Brain microvascular endothelial cell (primary cell): ENCODE measurements around the gene PRR16.

Source experiments
- DNase-seq: peaks from one replicate; pipeline ENCODE4 v3.0.0-alpha.2; 2020
- H3K27ac ChIP-seq: fragments of 250-450 bp; sonication (Bioruptor Pico); 2 replicates; pipeline ENCODE4 v1.5.1; 2020; ENCODE audit warnings: mild to moderate bottlenecking, moderate library complexity
- H3K27me3 ChIP-seq: fragments of 250-450 bp; sonication (Bioruptor Pico); replicated peaks from 2 replicates; pipeline ENCODE4 v1.5.1; 2020; ENCODE audit warnings: mild to moderate bottlenecking
- H3K36me3 ChIP-seq: fragments of 250-450 bp; sonication (Bioruptor Pico); replicated peaks from 2 replicates; pipeline ENCODE4 v1.5.1; 2020; ENCODE audit warnings: mild to moderate bottlenecking
- H3K4me3 ChIP-seq: 2 replicates; pipeline ENCODE4 v1.5.1; 2011; ENCODE audit warnings: low read depth, mild to moderate bottlenecking, control low read depth, low read length, moderate library complexity
- CTCF ChIP-seq: IDR thresholded peaks from 2 replicates; pipeline ENCODE4 v1.5.1; 2011; ENCODE audit warnings: low read depth, mild to moderate bottlenecking, moderate library complexity, low read length, control low read depth, inconsistent platforms; ENCODE audit errors: missing control alignments
- in situ Hi-C: cut with HindIII; loops from 2 replicates; pipeline ENCODE4 v1.10.0; 2017; ENCODE audit warnings: low sequenced_read_pairs, low pct_ligation_motif_present

Gene PRR16

GRCh38 chr5:120555345-120555744 lies 91.2 kb downstream of the PRR16 start:
- no peak for TF ChIP-seq CTCF
- in situ Hi-C loops = no loop called here
- no peak for DNase-seq
- Histone ChIP-seq H3K36me3 (no peaks in the 10 kb centered on the region), H3K27ac (no peak overlapping the region), H3K4me3 (no peak overlapping the region), H3K27me3 (no peaks in the 10 kb centered on the region)

- Histone ChIP-seq H3K27me3 (no peaks in the 10 kb centered on the region), H3K4me3 (no peak overlapping the region), H3K36me3 (no peaks in the 10 kb centered on the region), H3K27ac (no peak overlapping the region)
- TF ChIP-seq CTCF = no peak
- no peak for DNase-seq
- in situ Hi-C loops = no loop called here
Observed at GRCh38 chr5:120564013-120564412, 99.9 kb downstream of the PRR16 start.

- no peak overlapping the region for H3K27ac ChIP-seq
- H3K36me3 ChIP-seq = no peaks in the 10 kb centered on the region
- no peak for TF ChIP-seq CTCF
- DNase-seq = no peak
- H3K4me3 ChIP-seq = no peak overlapping the region
- H3K27me3 ChIP-seq = no peaks in the 10 kb centered on the region
- in situ Hi-C loops = no loop called here
Observed at GRCh38 chr5:120567066-120567465, 103.0 kb downstream of the PRR16 start.

- no peak for DNase-seq
- H3K4me3 ChIP-seq = no peak overlapping the region
- no peak overlapping the region for H3K27ac ChIP-seq
- no peaks in the 10 kb centered on the region for H3K36me3 ChIP-seq
- no peak for TF ChIP-seq CTCF
- H3K27me3 ChIP-seq = no peaks in the 10 kb centered on the region
- in situ Hi-C loops = no loop called here
Observed at GRCh38 chr5:120567921-120568320, 103.8 kb downstream of the PRR16 start.

- H3K27me3 ChIP-seq = no peaks in the 10 kb centered on the region
- H3K27ac ChIP-seq = no peak overlapping the region
- no peak for DNase-seq
- H3K36me3 ChIP-seq = no peaks in the 10 kb centered on the region
- H3K4me3 ChIP-seq = no peak overlapping the region
- no peak for TF ChIP-seq CTCF
- in situ Hi-C loops = no loop called here
Observed at GRCh38 chr5:120568711-120569110, 104.6 kb downstream of the PRR16 start.

- no peak for TF ChIP-seq CTCF
- Histone ChIP-seq H3K27me3 (no peaks in the 10 kb centered on the region), H3K27ac (no peak overlapping the region), H3K36me3 (no peaks in the 10 kb centered on the region), H3K4me3 (no peak overlapping the region)
- DNase-seq = no peak
- in situ Hi-C loops = no loop called here
Observed at GRCh38 chr5:120576588-120576987, 112.5 kb downstream of the PRR16 start.
